NCI-H2029 treated with DMSO at 0.1 percent for 48 hours (cell line): Measurements from ENCODE around the gene RPL29.

Experiments
- DNase-seq: peaks from one replicate; lab custom pipeline; 2025; lab: John Stamatoyannopoulos, UW

The RPL29 gene

DNA sequence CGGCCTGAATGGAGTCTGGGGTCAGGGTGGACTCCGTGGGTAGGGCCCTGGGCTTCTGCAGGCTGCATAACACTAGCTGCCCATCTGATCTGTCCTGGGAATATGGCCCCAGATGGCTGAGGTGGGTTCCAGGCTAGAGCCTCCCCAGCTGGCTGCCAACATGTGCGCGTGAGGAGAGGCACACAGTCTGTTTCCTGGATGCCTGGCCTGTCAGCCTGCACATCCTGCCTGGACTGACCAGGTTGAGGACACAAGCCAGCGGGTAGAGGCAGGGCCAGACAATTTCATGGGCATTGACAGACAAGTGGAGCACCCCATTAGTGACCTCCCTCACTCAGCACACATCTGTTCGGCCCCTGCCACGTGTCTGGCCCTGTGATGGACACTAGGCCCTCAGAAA lies 29.8 kb upstream of the RPL29 start:
- DNase-seq = no peak

DNA sequence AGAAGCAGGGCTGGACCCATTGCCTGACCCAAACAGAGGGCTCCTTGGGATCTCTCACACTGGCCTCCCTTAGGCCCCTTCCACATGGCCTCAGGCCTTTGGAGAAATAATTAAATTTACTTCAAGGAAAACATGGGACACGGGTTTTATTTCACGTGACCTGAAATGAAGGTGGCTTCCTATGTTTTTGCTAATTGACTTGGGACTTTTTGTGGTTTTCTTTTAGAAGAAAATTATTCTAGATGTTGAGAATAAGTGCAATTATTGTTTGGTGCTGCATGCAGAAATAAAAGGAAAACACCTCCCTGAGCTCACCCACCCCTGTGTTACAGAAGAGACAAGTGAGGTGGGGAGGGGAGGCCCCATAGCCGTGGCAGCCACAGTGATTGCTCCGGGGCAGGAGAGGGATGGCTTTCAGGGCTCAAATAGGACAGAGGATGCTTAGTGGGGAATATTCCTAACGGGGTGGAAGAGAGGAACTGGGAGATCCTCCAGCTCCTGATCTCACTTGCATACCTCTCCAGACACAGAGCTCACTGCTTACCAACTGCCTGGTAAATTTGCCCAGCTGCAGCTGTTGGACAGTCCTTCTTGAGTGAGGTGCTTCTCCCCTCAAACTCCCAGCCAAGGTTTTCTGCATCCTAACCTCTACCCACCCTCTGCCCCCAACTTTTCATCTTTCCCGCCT lies 29.2 kb upstream of the RPL29 start:
- no peak for DNase-seq

DNA sequence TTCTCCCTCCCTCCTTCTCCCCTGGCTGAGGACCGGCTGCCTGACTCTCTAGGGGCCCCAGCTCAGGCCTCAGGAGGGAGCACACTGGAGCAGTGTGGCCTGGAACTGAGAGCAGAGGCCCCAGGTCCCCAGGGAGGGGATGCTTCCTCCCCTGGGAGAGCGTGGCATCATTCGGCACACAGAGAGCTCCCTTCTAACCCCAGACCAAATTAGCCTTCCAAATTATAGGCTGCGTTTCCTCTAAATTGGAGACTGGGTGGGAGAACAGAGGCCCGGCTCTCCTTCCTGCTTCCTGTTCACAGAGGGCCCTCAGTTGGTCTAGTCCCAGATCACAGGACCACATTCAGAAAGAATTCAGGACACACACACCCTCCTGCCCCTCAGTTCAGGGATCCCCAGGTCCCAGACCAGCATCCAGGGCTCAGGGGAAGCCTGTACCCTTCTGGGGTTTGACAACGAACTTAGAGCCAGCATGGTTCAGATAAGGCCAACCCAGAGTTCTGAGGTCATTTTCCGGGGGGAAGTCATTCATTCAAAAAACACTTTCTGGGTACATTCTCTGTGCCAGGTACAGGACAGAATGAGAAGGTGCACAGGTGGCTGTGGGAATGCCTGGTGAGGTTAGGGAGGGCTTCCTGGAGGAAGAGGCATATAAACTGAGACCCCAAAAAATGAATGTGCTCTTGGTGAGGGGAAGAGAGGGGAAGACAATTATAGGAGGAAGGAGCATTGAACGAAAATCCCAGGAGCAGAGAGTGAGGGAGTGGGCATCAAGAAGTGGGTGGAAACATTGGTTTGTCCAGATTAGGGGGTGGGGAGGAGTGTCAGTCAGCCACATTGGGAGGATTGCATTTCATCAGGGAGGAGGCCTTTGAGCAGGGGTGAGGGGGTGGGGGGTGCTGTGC lies 28.4 kb upstream of the RPL29 start:
- no peak for DNase-seq

GRCh38 chr3:52023101-52023770 lies 27.5 kb upstream of the RPL29 start:
- DNase-seq = no peak

DNA sequence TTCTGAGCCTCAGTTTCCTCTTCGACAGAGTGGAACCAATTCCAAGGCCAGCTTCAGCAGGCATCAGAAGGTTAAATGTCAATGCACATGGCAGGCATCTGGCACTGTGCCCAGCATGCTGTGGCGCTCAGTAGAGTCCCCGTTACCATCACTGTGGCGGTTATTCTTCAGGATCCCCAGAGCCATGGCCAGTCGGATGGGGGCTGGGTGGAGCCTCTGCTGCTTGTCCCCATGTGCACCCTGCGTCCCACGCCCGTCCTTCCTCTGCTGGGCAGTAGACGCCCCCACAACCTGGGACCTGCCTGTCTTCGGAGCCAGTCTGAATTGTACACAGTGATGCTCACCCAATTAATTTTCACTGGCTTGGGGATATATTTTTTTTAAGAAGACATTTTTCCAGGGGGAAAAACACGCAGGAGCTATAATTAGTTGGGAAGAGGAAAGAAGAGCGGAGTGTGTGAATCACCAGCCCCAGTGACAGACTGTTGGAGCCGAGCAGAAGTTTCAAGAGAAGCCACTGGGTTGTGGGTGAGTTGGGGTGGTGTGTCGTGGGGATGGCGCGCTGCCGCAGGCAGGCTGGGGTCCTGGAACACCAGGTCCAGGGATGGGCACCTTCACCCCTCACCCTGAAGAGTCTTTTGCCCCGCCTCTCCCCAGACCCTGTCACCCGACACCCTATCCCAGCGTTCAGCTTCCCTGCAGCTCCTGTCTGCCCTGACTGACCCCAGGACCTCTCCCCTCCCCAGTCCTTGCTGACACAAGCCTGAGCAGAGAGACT lies 26.8 kb upstream of the RPL29 start:
- no peak for DNase-seq

GRCh38 chr3:52021489-52022268 lies 26.0 kb upstream of the RPL29 start:
- no peak for DNase-seq

DNA sequence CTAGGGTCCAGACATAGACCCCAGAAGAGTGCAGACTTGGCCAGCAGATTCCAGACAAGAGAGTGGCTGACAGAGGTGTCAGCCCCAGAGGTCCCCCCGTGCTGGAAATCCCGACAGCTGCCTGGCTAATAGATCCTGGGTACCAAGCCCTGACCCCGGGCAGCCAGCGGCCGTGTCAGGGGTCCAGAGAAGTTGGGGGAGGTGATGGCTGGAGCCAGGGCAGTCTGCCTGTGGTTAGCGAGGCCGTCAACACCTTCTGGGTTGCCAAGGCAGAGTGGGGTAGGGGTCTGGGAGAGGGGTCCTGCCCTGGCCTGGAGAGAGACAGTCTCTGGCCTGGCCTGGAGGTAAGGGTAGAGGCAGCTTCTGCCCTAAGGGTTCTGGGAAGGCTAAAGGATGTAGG lies 25.1 kb upstream of the RPL29 start:
- DNase-seq = no peak

DNA sequence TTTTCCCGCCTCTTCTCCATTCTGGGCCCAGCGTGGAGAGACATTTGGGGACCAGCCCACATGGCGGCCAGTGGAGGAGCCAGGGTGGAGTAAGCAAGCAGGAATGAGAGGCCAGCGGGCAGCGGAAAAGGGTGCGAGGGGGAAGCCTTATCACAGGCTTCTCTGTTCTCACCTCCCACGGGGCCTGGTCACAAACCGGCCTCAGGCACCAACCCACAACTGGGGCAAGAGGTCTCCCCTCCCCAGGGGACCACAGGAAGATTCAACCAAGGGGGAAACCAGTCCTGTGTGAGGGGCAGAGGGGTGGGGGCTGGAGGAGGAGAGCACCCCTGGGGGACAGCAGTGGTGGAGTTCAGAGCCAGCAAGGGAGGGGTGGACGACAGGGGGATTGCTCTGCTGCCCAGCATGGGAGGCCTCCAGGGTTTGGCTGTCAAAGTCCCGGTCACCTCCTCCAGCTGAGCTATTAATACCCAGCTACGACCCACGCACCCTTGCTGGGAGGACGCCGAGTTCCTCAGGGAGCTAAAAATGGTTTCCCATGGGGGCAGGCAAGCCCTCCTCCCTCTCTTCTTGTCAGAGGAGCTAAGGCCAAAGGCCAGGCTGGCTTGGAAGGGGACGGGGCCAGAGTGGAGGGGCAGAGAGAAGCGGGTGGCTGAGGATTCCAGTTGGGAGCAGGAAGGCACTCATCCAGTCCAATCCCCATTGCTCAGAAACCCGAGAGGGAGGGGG lies 23.8 kb upstream of the RPL29 start:
- DNase-seq = no peak

- DNase-seq = no peak
These were observed 22.8 kb upstream of the RPL29 start for GRCh38 chr3:52018319-52019000.

DNA sequence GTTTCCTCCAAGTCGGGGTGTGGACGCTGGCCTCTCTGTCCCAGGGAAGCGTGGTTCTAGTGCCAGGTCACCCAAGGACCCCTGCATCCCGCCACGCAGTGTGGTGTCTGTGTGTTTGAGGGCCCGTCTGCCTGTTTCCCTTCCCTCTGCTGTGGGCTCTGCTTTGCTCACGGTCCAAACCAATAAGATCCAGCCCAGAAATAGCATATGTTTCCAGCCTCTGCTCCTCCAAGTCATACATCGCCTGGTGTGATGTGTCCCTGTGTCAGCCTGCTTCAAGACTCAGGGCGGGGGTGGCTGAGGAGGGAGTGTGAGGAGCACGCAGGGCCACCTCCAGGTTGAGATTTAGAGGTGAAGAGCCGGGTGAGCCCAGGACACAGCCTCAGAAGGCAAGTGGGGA lies 21.9 kb upstream of the RPL29 start:
- no peak for DNase-seq

- DNase-seq = no peak
These were observed 19.9 kb upstream of the RPL29 start for GRCh38 chr3:52015438-52016228.

- DNase-seq = no peak
These were observed 18.9 kb upstream of the RPL29 start for GRCh38 chr3:52014613-52015012.

DNA sequence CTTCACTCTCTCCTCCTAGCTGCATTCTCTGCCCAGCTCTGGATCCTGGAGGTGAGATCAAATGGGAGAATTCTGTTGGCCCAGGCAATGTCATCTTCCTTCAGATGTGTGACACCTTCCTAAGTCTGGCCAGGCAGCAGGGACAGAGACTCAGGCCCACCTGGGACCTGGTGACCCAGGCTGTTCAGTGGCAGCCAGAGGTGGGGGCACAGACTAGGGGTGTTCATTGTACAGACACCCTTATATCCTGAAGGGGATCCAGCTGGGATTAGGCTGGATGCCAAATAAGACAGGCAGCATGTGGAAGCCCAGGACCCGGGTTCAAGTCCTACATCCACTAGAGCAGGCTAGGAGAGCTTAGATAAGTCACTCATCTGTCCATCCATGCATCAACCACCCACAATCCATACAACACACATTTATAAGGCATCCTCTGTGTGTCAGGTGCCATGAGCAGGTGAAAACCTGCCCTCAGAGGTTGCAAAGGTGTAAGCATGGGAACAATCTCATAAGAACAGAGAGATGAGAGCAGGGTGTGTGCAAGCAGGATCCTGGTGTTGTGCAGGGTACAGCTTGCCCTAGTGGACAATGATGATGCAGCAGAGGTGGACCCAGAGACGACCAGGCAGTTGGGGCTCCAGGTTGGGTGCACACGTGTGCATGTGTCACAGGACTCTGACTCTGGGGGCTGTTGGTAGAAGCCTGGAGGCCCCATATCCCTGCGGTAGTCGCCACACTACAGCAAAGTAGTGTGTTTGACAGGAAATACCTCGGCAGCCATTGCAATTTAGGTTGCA lies 18.3 kb upstream of the RPL29 start:
- no peak for DNase-seq

DNA sequence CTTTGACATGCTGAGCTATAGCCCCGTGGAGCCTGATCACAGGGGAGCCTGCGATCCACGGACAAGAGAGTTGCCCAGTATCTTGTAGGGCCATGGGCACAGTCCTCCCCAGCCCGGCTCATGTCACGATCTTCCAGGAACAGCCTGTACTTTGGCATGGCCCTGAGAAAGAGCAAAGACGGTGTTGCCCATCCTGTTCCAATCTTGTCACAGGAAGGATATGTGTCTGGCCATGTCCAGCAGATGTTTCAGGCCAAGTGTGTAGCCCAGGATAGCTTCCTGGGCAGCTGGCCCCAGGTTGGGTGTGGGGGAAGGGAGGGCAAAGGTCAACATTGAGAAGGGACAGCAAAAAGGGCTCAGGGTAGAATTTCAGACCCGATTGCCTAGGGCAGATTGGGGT lies 17.0 kb upstream of the RPL29 start:
- DNase-seq = no peak

DNA sequence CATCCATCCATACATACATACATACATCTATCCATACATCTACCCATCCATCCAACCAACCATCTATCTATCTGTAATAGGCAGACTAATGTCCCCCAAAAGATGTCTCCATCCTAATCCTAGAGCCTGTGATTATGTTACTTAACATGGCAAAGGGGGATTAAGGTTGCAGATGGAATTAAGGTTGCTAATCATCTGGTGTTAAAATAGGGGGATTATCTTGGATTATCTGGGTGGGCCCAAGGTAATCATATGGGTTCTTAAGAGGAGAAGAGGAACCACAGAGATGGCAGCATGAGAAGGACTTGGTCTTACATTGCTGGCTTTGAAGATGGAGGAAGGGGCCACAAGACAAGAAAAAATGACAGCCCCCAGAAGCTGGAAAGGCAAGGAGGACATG lies 14.7 kb upstream of the RPL29 start:
- no peak for DNase-seq

GRCh38 chr3:52007291-52007690 lies 11.6 kb upstream of the RPL29 start:
- no peak for DNase-seq

DNA sequence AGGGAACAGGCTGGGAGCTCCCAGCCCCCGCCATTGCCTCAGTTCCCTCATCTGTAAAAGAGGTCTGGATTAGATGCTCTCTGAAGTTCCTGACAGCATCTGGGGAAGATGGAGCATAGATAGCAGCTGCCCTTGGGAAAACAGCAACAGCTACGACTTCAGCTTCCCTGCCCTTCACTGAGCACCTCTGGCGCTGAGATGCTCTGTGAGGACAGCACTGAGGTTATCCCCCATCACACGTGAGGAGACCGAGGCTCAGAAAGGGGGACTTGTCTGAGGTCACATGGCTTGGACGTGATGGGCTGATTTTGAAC lies 11.1 kb upstream of the RPL29 start:
- DNase-seq = no peak

DNA sequence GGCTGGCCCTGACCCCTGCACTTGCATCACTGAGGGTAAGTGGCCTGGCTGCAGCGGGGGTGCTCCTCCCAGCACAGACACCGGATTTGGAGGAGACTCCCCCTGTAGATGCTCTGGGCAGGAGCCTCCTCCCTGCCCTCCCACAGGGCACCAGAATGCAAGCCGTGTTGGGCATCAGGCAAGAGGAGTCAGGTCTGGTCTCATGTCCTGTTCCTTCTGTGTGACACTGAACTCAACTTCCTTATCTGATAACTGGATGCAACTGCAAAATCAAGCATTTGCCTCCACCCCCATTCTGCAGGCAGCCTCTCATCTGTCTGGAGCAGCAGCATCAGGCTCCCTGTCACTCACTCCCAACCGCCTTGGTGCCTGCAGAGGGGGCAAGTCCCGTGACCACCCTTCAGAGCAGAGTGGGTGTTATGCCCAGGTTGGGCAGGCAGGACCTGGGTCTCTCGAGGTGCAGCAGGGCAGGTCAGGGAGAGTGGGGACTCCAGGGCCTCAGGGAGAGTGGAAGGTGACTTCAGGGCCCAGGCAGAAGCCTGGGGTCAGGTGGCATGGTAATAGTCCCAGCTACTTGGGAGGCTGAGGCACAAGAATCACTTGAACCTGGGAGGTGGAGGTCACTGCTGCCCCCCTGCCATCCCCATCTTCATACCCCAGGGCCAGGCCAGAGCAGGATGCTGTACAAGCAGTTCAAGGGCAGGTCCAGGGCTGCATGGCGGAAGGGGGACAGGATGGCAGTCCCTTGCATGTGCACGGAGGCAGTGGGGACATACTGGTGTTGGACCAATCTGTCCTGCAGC lies 10.5 kb upstream of the RPL29 start:
- no peak for DNase-seq
